HEK293 (cell line): ENCODE data around the gene HEATR9.

Source experiments
- CTCF ChIP-seq: fragments of 450-650 bp; formaldehyde crosslinking; IDR thresholded peaks from 2 replicates; pipeline ENCODE4 v1.5.1; 2016; ENCODE audit warnings: missing biosample characterization, missing genetic modification characterization
- OSR2 ChIP-seq: fragments of 450-650 bp; formaldehyde crosslinking; IDR thresholded peaks from 2 replicates; pipeline ENCODE4 v1.5.1; 2016; ENCODE audit warnings: missing biosample characterization, missing genetic modification characterization
- ZFP41 ChIP-seq: fragments of 450-650 bp; formaldehyde crosslinking; IDR thresholded peaks from 2 replicates; pipeline ENCODE4 v1.5.1; 2016; ENCODE audit warnings: missing biosample characterization, missing genetic modification characterization, borderline replicate concordance
- ZNF658 ChIP-seq: fragments of 450-650 bp; formaldehyde crosslinking; IDR thresholded peaks from 2 replicates; pipeline ENCODE4; 2016; ENCODE audit warnings: missing biosample characterization, missing genetic modification characterization
- TF ChIP-seq, protein P1 (sequence below): fragments of 450-650 bp; formaldehyde crosslinking; IDR thresholded peaks from 2 replicates; pipeline ENCODE4 v1.5.1; 2016; ENCODE audit warnings: missing biosample characterization, missing genetic modification characterization

DNA sequence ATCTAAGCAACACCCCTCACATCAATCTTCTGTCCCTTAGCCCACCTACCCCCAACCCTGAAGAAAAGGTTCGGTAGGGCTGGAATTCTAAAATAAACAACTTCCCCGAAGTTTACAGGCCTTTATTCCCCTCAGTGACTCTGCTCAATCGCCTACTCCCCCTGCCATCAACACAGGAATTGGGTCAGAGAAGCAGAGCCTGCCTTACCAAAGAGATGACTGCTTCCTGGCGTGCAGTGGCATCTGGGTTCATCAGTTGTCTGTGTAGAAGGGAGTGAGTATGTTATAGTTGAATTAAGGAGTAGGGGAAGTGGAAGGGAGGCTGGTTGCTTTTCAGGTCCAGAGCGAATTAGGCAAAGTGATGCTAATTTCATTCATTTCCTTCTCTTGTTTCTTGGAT is 12.7 kb downstream of the HEATR9 start:
- TF ChIP-seq ZNF658 (tag by site-specific recombination), result no peak
- TF ChIP-seq ZFP41 (tag by site-specific recombination), result no peak
- TF ChIP-seq, protein P1, sequence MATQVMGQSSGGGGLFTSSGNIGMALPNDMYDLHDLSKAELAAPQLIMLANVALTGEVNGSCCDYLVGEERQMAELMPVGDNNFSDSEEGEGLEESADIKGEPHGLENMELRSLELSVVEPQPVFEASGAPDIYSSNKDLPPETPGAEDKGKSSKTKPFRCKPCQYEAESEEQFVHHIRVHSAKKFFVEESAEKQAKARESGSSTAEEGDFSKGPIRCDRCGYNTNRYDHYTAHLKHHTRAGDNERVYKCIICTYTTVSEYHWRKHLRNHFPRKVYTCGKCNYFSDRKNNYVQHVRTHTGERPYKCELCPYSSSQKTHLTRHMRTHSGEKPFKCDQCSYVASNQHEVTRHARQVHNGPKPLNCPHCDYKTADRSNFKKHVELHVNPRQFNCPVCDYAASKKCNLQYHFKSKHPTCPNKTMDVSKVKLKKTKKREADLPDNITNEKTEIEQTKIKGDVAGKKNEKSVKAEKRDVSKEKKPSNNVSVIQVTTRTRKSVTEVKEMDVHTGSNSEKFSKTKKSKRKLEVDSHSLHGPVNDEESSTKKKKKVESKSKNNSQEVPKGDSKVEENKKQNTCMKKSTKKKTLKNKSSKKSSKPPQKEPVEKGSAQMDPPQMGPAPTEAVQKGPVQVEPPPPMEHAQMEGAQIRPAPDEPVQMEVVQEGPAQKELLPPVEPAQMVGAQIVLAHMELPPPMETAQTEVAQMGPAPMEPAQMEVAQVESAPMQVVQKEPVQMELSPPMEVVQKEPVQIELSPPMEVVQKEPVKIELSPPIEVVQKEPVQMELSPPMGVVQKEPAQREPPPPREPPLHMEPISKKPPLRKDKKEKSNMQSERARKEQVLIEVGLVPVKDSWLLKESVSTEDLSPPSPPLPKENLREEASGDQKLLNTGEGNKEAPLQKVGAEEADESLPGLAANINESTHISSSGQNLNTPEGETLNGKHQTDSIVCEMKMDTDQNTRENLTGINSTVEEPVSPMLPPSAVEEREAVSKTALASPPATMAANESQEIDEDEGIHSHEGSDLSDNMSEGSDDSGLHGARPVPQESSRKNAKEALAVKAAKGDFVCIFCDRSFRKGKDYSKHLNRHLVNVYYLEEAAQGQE (tag by site-specific recombination), result no peak
- TF ChIP-seq OSR2 (tag by site-specific recombination), result no peak
- no peak for TF ChIP-seq CTCF (tag by site-specific recombination)
